Heart left ventricle (tissue), 16 donors: ENCODE measurements around the gene CD80. TPM values are rescaled to one million over a fixed set of nuclear protein-coding genes. Genes with fewer than 3 reads are reported as not detected.

Experiments
- ATAC-seq, 4 donors: fragments of 200-7000 bp; cut with Tn5 transposase; one replicate each; pipeline ENCODE4 v1.9.1; 2020 to 2022; ENCODE audit warnings: moderate library complexity in 4 of 4, mild to moderate bottlenecking in 3 of 4, moderate number of reproducible peaks in 1 of 4
- DNase-seq, 5 donors: peaks; one replicate each; pipeline ENCODE4 v3.0.0-alpha.2; 2020
- H3K27ac ChIP-seq, 12 donors: fragments of 200-600 bp; sonication (generic) in 4 of 12; one replicate each; pipeline versions ENCODE4 v1.5.0 to v1.8.0; 2016 to 2022; ENCODE audit warnings: mild to moderate bottlenecking in 2 of 12
- H3K27me3 ChIP-seq, 9 donors: fragments of 200-600 bp; sonication (generic) in 2 of 9; one replicate each; pipeline versions ENCODE4 v1.5.1 to v1.8.0; 2016 to 2022; ENCODE audit warnings: mild to moderate bottlenecking in 3 of 9
- H3K36me3 ChIP-seq, 9 donors: fragments of 200-600 bp; sonication (generic) in 2 of 9; one replicate each; pipeline versions ENCODE4 v1.5.0 to v1.8.0; 2018 to 2022; ENCODE audit warnings: mild to moderate bottlenecking in 2 of 9
- H3K4me1 ChIP-seq, 12 donors: fragments of 200-600 bp; sonication (generic) in 4 of 12; one replicate each; pipeline versions ENCODE4 v1.5.0 to v1.8.0; 2016 to 2022; ENCODE audit warnings: mild to moderate bottlenecking in 3 of 12
- H3K4me3 ChIP-seq, 12 donors: fragments of 200-600 bp; sonication (generic) in 4 of 12; one replicate each; pipeline versions ENCODE4 v1.5.0 to v1.8.0; 2017 to 2022; ENCODE audit warnings: mild to moderate bottlenecking in 9 of 12, moderate library complexity in 4 of 12
- H3K9me3 ChIP-seq, 12 donors: fragments of 200-600 bp; sonication (generic) in 4 of 12; one replicate each; pipeline versions ENCODE4 v1.5.0 to v1.8.0; 2016 to 2022; ENCODE audit warnings: mild to moderate bottlenecking in 1 of 12
- CTCF ChIP-seq, 12 donors: fragments of 200-600 bp; sonication (generic) in 4 of 12; IDR thresholded peaks; one replicate each; pipeline versions ENCODE4 v1.5.0 to v1.8.0; 2018 to 2022; ENCODE audit warnings: antibody characterized with exemption in 12 of 12, mild to moderate bottlenecking in 5 of 12
- POLR2A ChIP-seq, 2 donors: fragments of 450-650 bp; IDR thresholded peaks; one replicate each; pipeline ENCODE4 v1.6.1; 2017; ENCODE audit warnings: antibody characterized with exemption in 2 of 2, mild to moderate bottlenecking in 2 of 2, moderate library complexity in 2 of 2
- WGBS, 4 donors: extraction: QIAGEN DNeasy Blood & Tissue Kit in 2 of 4; methylation state at CpG; one replicate each; pipeline versions ENCODE4 v1.1.5 to v1.1.7; 2013 to 2018; 5-methylcytosine and 5-hydroxymethylcytosine counted together
- intact Hi-C, 10 donors: fragments of 100-400 bp; cut with DNase I; formaldehyde crosslinking; loops; one replicate each; pipeline versions ENCODE4 v1.11.1 to v1.14.2; 2022
- polyA plus RNA-seq, 2 donors: library from polyadenylated mRNA; stranded (reverse); fragments of 200-250 nt; gene quantifications; one replicate each; pipeline ENCODE4 v1.2.3, GENCODE V29; 2013
- total RNA-seq, 9 donors: library from RNA; depleted of rRNA in 2 of 9; stranded (reverse); fragments of >200 nt in 2 of 9; fragmentation: NEBNext Ultra II Directional in 3 of 9; extraction: Animal tissue kit (Norgen Biotek cat#: 25700) in 3 of 9; gene quantifications; one replicate each; pipeline versions ENCODE4 v1.1.0 to v1.2.4, GENCODE V29; 2016 to 2023
- donor health status: ischemic (EF 13 %, LVEDD 7.1; RV severe dilation, severe dysfunction).
- donor health status: healthy with polysubstance abuse.
- donor health status: DM: no; HTN: yes; CAD: no.
- donor health status: DM: no; HTN: no; CAD: no.
- donor health status: ischemic (EF 25% LVEDD 6.9; RV normal size, moderate dysfunction).
- donor health status: ischemic (EF 25% LVEDD 5.7; RV mildly dilated, moderate dysfunction).
- donor health status: healthy.
- donor health status: DM: yes; HTN: yes; CAD: no.
- donor health status: ischemic (EF 35%, LVEDD 5.7; RV mildly dilated, moderate dysfunction).
- donor health status: nonischemic (EF 11% LVEDD 7.7; RV severe dilation, severe dysfunction).
- donor health status: DM: yes; HTN: yes; CAD: no.
- donor health status: PGD.
- donor health status: ischemic (EF 29% LVEDD 5.4; RV normal size, mild dysfunction).
- donor health status: nonischemic (EF 23%, LVEDD 6.1; RV moderate dilation, normal function).

CD80 gene
- total and polyA plus RNA-seq, 11 donors = 0.12 to 4.4 (median 0.37) TPM; not detected in 3

- ATAC-seq = no peak
- H3K27me3 ChIP-seq = no peaks in the 10 kb centered on the region
- 91 to 98% (median 94%) methylated on average over 2 of the region's 2 CpGs for WGBS, 4 donors
- peaks cover 0 to 57% (median 30%) of the 10 kb centered on the region in 9 donors for H3K36me3 ChIP-seq
- H3K4me1 ChIP-seq = peaks cover 0 to 4% (median 0%) of the 10 kb centered on the region in 12 donors
- DNase-seq = no peak
- no peak for TF ChIP-seq CTCF (IDR thresholded peaks at IDR 0.05)
- H3K4me3 ChIP-seq = no peak overlapping the region
- H3K27ac ChIP-seq = no peak overlapping the region
- H3K9me3 ChIP-seq = no peaks in the 10 kb centered on the region
- intact Hi-C loops = loop anchor here in 2 of 10 donors (10.0 kb wide), 1 partner anchor 193 kb away; no protein-coding TSS in a partner anchor
Measured at GRCh38 chr3:119492128-119492527, 67.3 kb downstream of the CD80 start.

DNA sequence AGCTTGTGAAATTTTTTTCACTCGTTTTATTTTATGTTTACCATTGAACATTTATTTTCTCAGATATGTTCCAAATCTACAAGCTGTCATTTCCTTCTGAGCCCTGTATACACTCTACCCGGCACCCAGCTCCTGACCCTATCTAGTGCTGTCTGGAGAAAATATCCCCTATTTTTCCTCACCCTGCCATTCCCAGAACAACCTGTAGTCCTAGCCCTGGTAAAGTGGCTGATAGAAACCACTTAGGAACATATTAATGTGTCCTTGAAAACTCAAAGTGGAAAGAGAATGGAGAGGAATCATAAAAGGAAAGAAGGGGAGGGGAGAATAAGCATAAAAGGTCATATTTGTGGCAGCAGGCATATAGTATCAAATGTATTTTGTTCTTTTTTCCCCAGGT lies 69.3 kb downstream of the CD80 start:
- H3K36me3 ChIP-seq = peaks cover 2 to 77% (median 49%) of the 10 kb centered on the region in 9 donors
- no peak overlapping the region for H3K27ac ChIP-seq
- H3K9me3 ChIP-seq = no peaks in the 10 kb centered on the region
- H3K27me3 ChIP-seq = no peaks in the 10 kb centered on the region
- TF ChIP-seq CTCF (IDR thresholded peaks at IDR 0.05) (no peak), POLR2A (IDR thresholded peaks at IDR 0.05) (no peak)
- ATAC-seq = no peak
- no peaks in the 10 kb centered on the region for H3K4me1 ChIP-seq
- no peak overlapping the region for H3K4me3 ChIP-seq
- intact Hi-C loops = loop anchor here in 2 of 10 donors (10.0 kb wide), 1 partner anchor 195 kb away; no protein-coding TSS in a partner anchor
- 87 to 97% (median 87%) methylated on average over 2 of the region's 2 CpGs for WGBS, 4 donors
- no peak for DNase-seq

GRCh38 chr3:119485563-119485962 lies 73.9 kb downstream of the CD80 start:
- no peaks in the 10 kb centered on the region for H3K27me3 ChIP-seq
- H3K27ac ChIP-seq = no peak overlapping the region
- no peaks in the 10 kb centered on the region for H3K9me3 ChIP-seq
- intact Hi-C loops = no loop called here
- peak in 1 of 4 donors; percentile 36 for ATAC-seq
- no peak for DNase-seq
- TF ChIP-seq CTCF (IDR thresholded peaks at IDR 0.05) (no peak), POLR2A (IDR thresholded peaks at IDR 0.05) (no peak)
- 74 to 82% (median 80%) methylated on average over 2 of the region's 2 CpGs for WGBS, 4 donors
- H3K4me1 ChIP-seq = no peaks in the 10 kb centered on the region
- H3K36me3 ChIP-seq = peaks cover 2 to 95% (median 67%) of the 10 kb centered on the region in 9 donors
- H3K4me3 ChIP-seq = no peak overlapping the region

GRCh38 chr3:119483101-119483500 lies 76.3 kb downstream of the CD80 start:
- intact Hi-C loops = no loop called here
- DNase-seq (no peak), ATAC-seq (no peak)
- Histone ChIP-seq H3K27me3 (no peaks in the 10 kb centered on the region), H3K36me3 (peaks cover 2 to 98% (median 80%) of the 10 kb centered on the region in 9 donors), H3K9me3 (no peaks in the 10 kb centered on the region), H3K27ac (no peak overlapping the region), H3K4me3 (no peak overlapping the region), H3K4me1 (no peaks in the 10 kb centered on the region)
- TF ChIP-seq CTCF (IDR thresholded peaks at IDR 0.05) (no peak), POLR2A (IDR thresholded peaks at IDR 0.05) (no peak)
- WGBS, 4 donors = 87 to 100% (median 92%) methylated on average over 1 of the region's 1 CpG
